CD4-positive, alpha-beta T cell treated with Interleukin-12 subunit alpha and Interleukin-12 subunit beta, for 1 hour (primary cell): ENCODE results near the gene HNRNPA0.
A peak's percentile ranks its signal among the peaks of the same experiment; 100 is the strongest.

ENCODE experiments used
- DNase-seq: peaks from one replicate; pipeline ENCODE4 v3.0.0-alpha.2; 2020

Gene HNRNPA0

DNA sequence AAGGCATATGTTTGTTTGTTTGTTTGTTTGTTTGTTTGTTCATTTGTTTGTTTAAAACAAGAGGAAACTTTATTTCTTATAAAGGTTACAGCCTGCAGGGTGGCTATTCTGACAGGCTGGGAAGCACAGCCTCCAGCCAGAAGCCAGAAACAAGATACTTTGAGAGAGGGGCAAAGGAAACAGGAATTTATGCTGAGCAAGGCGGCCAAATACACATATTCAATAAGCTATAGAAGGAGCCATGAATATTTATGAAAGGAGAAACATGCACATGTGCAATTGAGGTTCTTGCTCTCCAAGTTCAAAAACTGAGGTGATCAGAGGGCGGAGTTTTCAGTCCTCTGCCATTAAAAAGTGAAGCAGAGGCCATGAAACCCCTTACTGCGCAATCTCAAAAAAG is 37.8 kb downstream of the HNRNPA0 start:
- DNase-seq = no peak

DNA sequence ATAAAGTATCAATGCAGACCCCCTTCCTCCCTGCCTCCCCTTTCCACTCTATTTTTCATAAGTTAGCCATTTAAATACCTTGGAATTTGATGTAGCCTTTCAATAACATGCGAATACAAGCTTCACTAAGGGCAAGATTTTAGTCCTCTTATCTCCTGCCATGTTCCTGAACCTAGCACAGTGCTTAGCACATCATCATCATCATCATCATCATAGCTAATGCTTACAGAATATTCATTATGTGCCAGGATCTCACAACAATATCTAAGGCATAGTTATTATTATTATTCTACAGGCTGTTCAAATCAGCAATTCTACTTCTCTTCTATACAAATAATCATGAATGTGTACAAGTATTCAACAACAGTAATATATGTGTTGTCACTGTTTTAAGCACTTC is 38.7 kb downstream of the HNRNPA0 start:
- DNase-seq = no peak

DNA sequence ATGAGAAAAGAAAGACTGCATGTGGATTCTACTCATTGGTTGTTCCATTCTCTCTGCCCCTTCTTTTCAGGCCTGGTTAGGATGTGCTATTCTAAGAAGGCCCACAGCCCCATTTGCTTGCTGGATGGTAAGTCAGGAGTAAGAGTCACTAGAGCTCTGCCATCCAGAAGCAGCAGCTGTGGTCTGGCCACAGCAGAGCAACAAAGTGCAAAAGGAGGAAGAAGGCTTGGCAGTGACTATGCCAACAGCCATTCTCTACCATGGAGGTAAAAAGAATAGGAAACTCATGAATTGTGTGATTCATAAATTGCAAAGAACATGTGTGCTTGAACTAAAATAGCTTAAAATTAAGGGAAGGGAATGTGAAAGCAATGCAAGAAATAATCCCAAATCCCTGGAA is 39.2 kb downstream of the HNRNPA0 start:
- DNase-seq = no peak

DNA sequence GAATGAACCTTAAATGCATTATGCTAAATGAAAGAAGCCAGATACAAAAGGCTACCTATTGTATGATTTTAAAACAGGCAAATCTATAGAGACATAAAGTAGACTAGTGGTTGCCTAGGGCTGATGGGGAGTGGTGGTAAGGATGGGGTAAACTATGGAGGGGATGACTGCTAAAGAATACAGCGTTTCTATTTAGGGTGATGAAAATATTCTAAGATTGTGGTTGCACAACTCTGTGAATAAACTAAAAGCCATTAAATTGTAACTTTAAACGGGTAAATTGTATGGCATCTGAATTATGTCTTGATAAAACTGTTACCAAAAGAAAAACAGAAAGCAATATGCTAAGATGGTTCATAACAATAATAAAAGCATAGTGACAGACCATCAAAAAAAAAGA is 39.7 kb downstream of the HNRNPA0 start:
- DNase-seq = no peak

DNA sequence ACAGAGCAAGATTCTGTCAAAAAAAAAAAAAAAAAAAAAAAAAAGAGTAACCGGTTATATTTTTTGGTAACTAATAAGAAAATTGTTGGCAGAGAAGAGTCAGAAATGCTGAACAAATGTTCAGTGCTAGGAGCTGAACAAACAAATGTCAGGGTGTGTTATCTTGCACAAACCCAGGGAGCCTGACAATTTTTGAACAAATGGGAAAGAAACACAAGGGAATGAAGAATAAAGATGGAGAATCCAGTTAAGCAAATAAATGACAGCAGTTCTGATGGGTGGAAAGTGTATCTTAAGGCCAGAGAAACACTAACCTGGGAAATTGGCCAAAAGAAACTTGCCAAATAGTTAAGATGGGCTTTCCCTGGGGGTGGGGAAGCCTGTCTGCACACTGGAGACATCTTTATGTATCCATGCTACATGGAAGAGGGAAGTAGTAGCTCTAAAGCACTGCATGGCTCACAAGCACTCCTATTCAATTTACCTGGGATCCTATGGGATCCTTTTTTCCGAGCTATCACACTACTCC is 42.0 kb downstream of the HNRNPA0 start:
- DNase-seq = no peak

DNA sequence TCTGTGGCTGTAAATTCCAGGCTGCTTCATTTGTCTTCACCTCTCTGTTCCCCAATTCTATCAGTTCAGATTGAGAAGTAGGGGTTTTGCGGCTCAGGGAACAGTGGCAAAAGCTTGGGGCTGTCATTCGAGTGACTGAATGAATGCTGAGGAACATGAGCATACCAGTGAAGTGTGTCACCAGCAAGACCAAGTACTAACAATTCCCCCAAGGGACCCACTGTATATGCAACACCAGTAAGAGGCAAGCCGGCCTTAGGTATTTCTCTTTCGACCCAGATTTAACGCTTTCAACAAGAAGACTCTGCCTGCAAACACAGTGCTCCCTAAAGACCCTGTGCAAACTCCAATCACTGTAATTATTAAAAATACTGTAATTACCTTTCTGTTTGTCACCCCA is 44.1 kb downstream of the HNRNPA0 start:
- no peak for DNase-seq

DNA sequence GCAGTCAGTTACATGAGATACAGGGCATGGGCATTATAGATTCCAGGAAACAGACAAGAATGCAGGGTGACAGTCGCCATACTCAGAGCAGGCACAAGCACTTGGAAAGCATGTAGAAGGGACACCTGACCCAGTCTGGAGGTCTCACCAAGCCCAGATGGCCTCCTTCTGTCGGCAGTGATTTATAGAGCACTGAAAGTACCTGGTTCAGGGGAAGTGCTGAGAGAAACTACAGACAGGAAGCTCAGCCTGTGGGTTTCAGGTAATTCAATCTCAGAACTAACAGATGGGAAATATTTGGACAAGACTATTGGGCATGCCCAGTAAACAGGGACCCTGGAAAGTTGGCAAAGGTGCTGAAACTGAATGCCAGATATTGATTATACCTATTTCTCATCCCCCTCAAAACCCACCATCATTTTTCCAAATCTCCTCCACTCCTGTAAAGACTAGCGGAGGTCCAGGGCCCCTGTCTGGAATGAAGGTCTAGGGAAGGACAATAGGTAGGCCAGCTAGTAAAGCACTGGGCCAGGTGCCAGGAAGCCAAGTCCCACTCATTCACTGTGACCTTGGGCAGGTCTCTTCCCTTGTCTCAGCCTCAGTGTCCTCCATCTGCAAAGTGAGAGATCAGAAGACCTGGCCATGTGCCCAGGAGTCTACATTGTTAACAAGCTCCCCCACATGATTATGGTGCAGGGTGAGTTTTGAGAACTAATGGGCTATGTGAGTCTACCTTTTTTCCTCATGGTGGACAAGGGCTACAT is 45.2 kb downstream of the HNRNPA0 start:
- no peak for DNase-seq

DNA sequence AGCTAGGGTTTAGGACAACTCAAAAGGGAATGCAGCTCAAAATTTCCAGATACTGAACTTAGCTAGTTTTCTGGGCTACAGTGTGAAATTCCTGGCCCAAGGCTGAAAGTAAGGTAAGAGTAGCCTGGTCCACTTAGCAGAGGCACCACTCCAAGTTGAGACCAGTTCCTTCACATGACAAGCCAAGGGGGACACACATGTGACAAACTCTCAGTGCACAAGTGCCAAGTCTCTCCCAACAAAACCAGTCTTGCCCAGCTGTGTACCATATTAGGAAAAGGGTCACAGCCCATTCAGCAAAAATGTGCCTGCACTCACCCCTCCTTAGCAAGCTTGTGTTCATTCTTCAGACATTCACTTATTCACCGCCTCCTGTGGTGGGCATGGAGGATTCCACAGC is 46.1 kb downstream of the HNRNPA0 start:
- DNase-seq = no peak

DNA sequence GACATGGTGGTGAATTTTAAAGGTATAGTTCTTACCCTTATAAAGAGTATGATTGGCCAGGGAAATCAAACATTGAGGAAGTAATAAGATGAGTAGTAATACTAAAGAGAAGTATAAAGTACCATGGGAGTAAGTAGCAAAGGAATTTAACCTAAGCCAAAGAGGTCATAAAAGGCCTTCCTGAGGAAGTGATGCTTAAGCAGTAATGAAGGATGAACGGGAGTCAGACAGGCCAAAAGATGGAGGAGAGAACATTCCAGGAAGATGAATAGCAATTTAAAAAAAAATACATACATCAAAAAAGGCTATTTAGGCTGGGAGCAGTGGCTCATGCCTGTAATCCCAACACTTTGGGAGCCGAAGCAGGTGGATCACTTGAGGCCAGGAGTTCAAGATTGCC is 47.3 kb downstream of the HNRNPA0 start:
- DNase-seq = no peak

DNA sequence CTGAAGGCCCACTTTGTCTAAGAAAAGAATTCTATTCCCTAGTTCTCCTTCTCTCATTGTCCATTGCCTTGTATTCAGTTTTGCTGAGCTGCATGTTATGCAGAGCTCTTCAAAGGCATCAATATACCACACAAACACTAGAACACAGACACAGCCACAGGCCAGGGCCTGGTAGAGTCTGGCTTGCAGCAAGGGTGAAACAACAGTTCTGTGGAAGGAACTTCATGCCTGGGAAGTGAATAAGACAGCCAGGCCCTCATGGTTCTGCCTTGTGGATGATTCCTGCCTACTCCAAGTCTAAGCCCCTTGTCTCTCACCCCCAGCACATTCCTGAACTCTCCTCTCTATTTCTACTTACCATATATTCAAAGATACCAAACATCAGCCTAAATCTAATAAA is 49.1 kb downstream of the HNRNPA0 start:
- DNase-seq = no peak

DNA sequence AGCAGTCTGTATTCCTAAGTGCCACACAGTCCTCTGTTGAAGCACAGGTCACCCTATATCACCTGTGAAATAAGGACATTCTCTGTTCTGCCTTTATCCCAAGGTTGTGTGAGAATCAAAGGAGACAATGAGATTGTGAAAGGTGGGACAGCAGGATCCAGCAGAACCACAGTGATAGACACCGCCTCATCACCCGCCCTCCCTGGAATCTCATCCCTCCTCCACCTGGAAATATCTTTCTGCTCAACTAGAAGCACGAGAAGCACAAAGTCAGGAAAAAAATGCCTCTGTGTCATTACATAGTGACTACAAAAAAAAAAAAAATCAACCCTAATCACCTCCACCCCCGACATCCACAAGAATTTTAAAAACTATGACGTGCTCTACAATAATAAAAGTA is 50.6 kb downstream of the HNRNPA0 start:
- DNase-seq = no peak

DNA sequence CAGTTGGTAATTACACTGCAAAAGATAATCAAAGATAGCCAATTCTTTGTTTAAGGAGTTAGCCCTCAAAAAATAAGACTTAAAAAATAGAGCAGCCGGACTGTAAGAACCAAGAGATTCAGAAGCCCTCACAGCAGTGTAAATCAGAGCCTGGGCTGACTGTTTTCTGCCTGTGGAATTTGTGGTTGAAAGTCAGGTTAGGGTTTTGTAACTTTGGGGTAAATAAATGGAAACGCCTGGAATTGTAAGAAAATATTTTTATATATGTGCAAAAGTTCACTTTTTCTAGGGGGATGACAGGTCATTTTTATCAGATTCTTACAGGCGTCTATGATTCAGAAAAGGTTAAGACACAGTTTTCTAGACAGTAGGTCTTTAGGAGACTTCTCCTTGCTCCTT is 53.9 kb downstream of the HNRNPA0 start:
- DNase-seq = no peak

DNA sequence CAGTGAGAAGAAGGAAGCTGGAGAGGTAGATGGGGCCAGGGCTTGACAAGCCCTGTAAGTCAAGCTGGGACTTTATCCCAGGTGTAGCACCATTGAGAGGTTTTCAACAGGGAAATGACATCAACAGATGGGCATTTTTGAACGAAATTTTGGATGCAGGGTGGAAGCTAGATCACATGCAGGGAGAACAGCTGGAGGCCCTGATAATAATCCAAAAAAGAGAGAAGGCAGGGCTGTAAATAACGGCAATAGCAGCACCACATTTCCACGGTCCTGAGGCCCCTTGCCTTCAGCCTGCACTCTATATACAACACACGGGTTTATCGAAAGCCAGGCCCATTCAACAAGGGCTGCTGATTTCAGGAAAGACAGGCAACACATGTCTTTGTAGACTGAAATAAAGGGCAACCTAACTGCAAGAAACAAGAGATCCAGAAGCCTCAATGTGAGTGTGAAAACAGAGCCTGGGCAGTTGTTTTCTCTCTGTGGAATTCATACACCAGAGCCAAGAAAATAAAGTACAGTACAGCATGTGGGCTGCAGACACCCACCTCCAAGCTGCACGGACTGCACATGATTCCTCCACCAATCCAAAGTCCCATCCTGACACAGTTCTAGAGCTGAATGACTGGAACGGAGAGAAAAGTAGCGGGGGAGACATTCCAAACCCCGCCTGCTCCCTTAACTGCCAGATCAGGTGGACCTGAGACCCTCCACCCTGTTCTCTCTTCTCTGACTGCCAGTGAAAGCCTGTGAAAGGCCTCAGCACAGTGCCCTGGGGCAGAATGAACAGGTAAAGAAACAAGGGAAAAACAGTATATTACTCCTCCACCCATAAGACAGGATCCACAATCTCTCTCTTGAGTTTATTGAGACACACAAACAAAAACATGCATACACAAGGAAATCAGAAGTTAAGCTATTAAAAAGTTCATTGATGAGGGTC is 54.6 kb downstream of the HNRNPA0 start:
- no peak for DNase-seq

DNA sequence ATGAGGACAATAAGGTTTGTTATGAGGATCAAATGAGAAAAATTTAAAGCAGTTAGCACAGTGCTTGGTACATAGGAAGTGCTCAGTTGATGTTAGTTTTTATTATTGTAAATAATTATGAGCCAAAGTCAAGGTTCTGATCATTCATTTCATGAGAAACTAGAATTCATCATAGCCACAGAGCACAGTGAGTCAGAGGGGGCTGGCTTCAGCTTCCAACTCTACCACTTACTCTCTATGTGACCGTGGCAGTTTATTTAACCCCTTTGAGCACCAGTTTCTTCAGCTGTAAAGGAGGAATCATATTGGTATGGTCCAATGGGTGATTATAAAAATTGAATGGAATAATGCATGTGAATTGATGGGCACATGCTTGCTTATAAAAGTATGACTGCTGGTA is 57.7 kb downstream of the HNRNPA0 start:
- no peak for DNase-seq

DNA sequence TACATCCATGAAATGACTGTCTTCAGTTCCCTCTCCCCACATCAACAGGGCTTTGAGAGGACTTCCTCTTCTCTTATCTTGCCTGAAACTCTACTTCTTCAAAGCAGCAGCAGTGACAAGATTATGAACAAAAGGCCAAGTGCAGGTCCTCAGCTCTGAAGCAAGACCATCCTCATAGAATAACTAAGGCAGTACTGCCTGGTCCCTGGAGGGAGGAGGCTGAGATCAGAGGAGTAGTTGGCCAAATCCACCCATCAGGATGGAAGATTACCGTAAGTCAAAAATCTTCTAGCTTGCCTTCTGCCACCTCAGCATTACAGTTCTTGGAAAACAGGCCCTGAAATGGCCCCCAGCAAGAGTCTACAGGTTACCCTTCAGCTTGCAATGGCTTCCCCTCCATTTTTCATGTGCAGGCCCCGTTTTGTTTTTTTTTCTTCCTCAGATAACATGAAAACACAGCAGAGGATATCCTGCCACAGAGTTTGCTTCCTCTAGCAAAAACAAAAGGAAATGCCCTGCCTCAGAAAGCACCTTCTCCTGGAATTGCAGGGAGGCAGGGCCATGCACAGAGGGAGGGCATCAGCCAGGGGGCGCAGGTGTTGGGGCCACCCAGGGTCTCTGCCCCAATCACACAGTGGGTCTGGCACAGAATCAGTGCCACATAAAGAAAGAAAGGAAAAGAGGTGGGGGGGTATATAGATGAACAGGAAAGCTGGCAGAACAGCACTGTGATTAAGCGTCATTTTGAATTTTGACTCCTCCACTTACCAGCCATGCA is 58.3 kb downstream of the HNRNPA0 start:
- DNase-seq = peak; percentile 35
